ENCODE measurements around the gene CASKIN2.
A peak's percentile ranks its signal among the peaks of the same experiment; 100 is the strongest.

Gene CASKIN2

GRCh38 chr17:75518983-75519537, 3.7 kb upstream of the CASKIN2 start:
- no peak for DNase-seq (ENCODE audit: low read depth)

GRCh38 chr17:75518201-75518600, 2.9 kb upstream of the CASKIN2 start:
- DNase-seq (ENCODE audit: low read depth), result no peak

GRCh38 chr17:75517297-75517865, 2.0 kb upstream of the CASKIN2 start:
- peak; percentile 24 for DNase-seq (ENCODE audit: low read depth)

GRCh38 chr17:75516619-75517296, 1.4 kb upstream of the CASKIN2 start:
- peak; percentile 38 for DNase-seq (ENCODE audit: low read depth)

GRCh38 chr17:75516255-75516618, 900 bp upstream of the CASKIN2 start, which contains the start of gene TSEN54:
Gene TSEN54, plus strand, starts transcription at chr17:75516528. Its CDS starts 33 bp downstream, at chr17:75516561.
- peak; percentile 90 for DNase-seq (ENCODE audit: low read depth)

GRCh38 chr17:75514919-75515495, 330 bp downstream of the CASKIN2 start:
- DNase-seq (ENCODE audit: low read depth), result peak; percentile 37

- peak; percentile 32 for DNase-seq (ENCODE audit: low read depth)
Observed at GRCh38 chr17:75514299-75514918, 928 bp downstream of the CASKIN2 start.

- no peak for DNase-seq (ENCODE audit: low read depth)
Observed at GRCh38 chr17:75513641-75514000, 1.7 kb downstream of the CASKIN2 start.

GRCh38 chr17:75512926-75513640, 2.3 kb downstream of the CASKIN2 start:
- peak; percentile 30 for DNase-seq (ENCODE audit: low read depth)

GRCh38 chr17:75511610-75512575, 3.4 kb downstream of the CASKIN2 start:
- peak; percentile 28 for DNase-seq (ENCODE audit: low read depth)

- DNase-seq (ENCODE audit: low read depth), result no peak
Observed at GRCh38 chr17:75511270-75511609, 4.1 kb downstream of the CASKIN2 start.

- DNase-seq (ENCODE audit: low read depth), result no peak
Observed at GRCh38 chr17:75509528-75510258, 5.6 kb downstream of the CASKIN2 start.

- no peak for DNase-seq (ENCODE audit: low read depth)
Observed at GRCh38 chr17:75508931-75509361, 6.4 kb downstream of the CASKIN2 start.

GRCh38 chr17:75507733-75508719, 7.3 kb downstream of the CASKIN2 start:
- DNase-seq (ENCODE audit: low read depth), result peak; percentile 27

- DNase-seq (ENCODE audit: low read depth), result no peak
Observed at GRCh38 chr17:75506888-75507287, 8.4 kb downstream of the CASKIN2 start.

- no peak for DNase-seq (ENCODE audit: low read depth)
Observed at GRCh38 chr17:75506134-75506533, 9.2 kb downstream of the CASKIN2 start.

- no peak for DNase-seq (ENCODE audit: low read depth)
Observed at GRCh38 chr17:75505640-75506039, 9.7 kb downstream of the CASKIN2 start.

GRCh38 chr17:75505152-75505409, 10.3 kb downstream of the CASKIN2 start:
- no peak for DNase-seq (ENCODE audit: low read depth)

Data from EH (cell line).